Sigmoid colon (tissue), 7 donors: ENCODE results near the gene SLIT1. TPM values are rescaled to one million over a fixed set of nuclear protein-coding genes. Genes with fewer than 3 reads are reported as not detected.

Experiments
- DNase-seq: peaks from one replicate; pipeline ENCODE4 v3.0.0-alpha.2; 2019
- H3K27ac ChIP-seq, 4 donors: fragments of 200-600 bp; sonication (generic); one replicate each; pipeline ENCODE4 v1.5.1; 2016 to 2019; ENCODE audit warnings: mild to moderate bottlenecking in 1 of 4
- H3K27me3 ChIP-seq, 3 donors: fragments of 200-600 bp; sonication (generic); one replicate each; pipeline ENCODE4 v1.5.1; 2019; ENCODE audit warnings: mild to moderate bottlenecking in 1 of 3
- H3K36me3 ChIP-seq, 4 donors: fragments of 200-600 bp; sonication (generic); one replicate each; pipeline ENCODE4 v1.5.1; 2016 to 2019
- H3K4me1 ChIP-seq, 4 donors: fragments of 200-600 bp; sonication (generic); one replicate each; pipeline ENCODE4 v1.5.1; 2017 to 2019
- H3K4me3 ChIP-seq, 4 donors: fragments of 200-600 bp; sonication (generic); one replicate each; pipeline ENCODE4 v1.5.1; 2017 to 2019; ENCODE audit warnings: mild to moderate bottlenecking in 2 of 4, moderate library complexity in 1 of 4
- H3K9me3 ChIP-seq, 4 donors: fragments of 200-600 bp in 3 of 4; sonication (generic) in 3 of 4; one replicate each; pipeline versions ENCODE4 v1.5.1 to v1.6.1; 2013 to 2019
- CTCF ChIP-seq, 4 experiments: fragments of 450-650 bp in 3 of 4; fragments of 200-600 bp in 1 of 4; IDR thresholded peaks; one replicate each; pipeline ENCODE4 v1.5.1; 2016 to 2019; ENCODE audit warnings: antibody characterized with exemption in 4 of 4, mild to moderate bottlenecking in 3 of 4, moderate library complexity in 2 of 4
- EP300 ChIP-seq, 4 donors: sonication (generic); formaldehyde crosslinking; IDR thresholded peaks; one replicate each; pipeline ENCODE4 v1.6.1; 2017; ENCODE audit warnings: antibody characterized with exemption in 4 of 4
- POLR2A ChIP-seq, 2 donors: fragments of 450-650 bp; IDR thresholded peaks; one replicate each; pipeline ENCODE4 v1.6.1; 2016; ENCODE audit warnings: antibody characterized with exemption in 2 of 2, mild to moderate bottlenecking in 2 of 2, moderate library complexity in 2 of 2
- POLR2AphosphoS5 ChIP-seq, 4 donors: sonication (generic); formaldehyde crosslinking; IDR thresholded peaks; one replicate each; pipeline ENCODE4 v1.6.1; 2017; ENCODE audit warnings: antibody characterized with exemption in 4 of 4
- WGBS, 2 donors: extraction: QIAGEN DNeasy Blood & Tissue Kit; methylation state at CpG; one replicate each; pipeline ENCODE4 v1.1.7; 2013; 5-methylcytosine and 5-hydroxymethylcytosine counted together
- intact Hi-C: fragments of 100-400 bp; cut with DNase I; formaldehyde crosslinking; loops from one replicate; pipeline ENCODE4 v1.15.1; 2023
- polyA plus RNA-seq, 3 donors: library from polyadenylated mRNA; stranded (reverse); fragments of 200-250 nt; gene quantifications; one replicate each; pipeline ENCODE4 v1.2.3, GENCODE V29; 2013
- total RNA-seq, 4 donors: library from RNA; depleted of rRNA; stranded (reverse); fragments of >200 nt; gene quantifications; one replicate each; pipeline ENCODE4 v1.1.0, GENCODE V29; 2016
- donor health status: healthy with polysubstance abuse.
- donor health status: Bipolar disorder and iron deficiency.
- donor health status: healthy.

SLIT1 gene
- total and polyA plus RNA-seq, 7 donors: under 0.01 to 1.4 (median 0.58) TPM; not detected in 1

- DNase-seq: no peak
- Histone ChIP-seq H3K27me3 (peaks cover 0 to 8% (median 0%) of the 10 kb centered on the region in 3 donors), H3K4me1 (no peaks in the 10 kb centered on the region), H3K27ac (no peak overlapping the region), H3K9me3 (no peaks in the 10 kb centered on the region), H3K36me3 (no peaks in the 10 kb centered on the region), H3K4me3 (no peak overlapping the region)
- intact Hi-C loops: no loop called here
- no peak for TF ChIP-seq POLR2A (IDR thresholded peaks at IDR 0.05)
- TF ChIP-seq EP300 (IDR thresholded peaks at IDR 0.05): no peak
- no peak for TF ChIP-seq CTCF (IDR thresholded peaks at IDR 0.05)
- TF ChIP-seq POLR2AphosphoS5 (IDR thresholded peaks at IDR 0.05): no peak
- WGBS, 2 donors: 64 to 69% methylated on average over 18 of the region's 18 CpGs
Measured at GRCh38 chr10:97065686-97066660, 119.8 kb downstream of the SLIT1 start.

GRCh38 chr10:97065128-97065527, 120.6 kb downstream of the SLIT1 start:
- no peak for DNase-seq
- no peaks in the 10 kb centered on the region for H3K36me3 ChIP-seq
- 29 to 57% methylated on average over 1 of the region's 1 CpG for WGBS, 2 donors
- intact Hi-C loops: no loop called here
- H3K27me3 ChIP-seq: peaks cover 0 to 8% (median 0%) of the 10 kb centered on the region in 3 donors
- no peak for TF ChIP-seq CTCF (IDR thresholded peaks at IDR 0.05)
- no peak for TF ChIP-seq POLR2A (IDR thresholded peaks at IDR 0.05)
- TF ChIP-seq POLR2AphosphoS5 (IDR thresholded peaks at IDR 0.05): no peak
- no peak for TF ChIP-seq EP300 (IDR thresholded peaks at IDR 0.05)
- H3K27ac ChIP-seq: no peak overlapping the region
- no peaks in the 10 kb centered on the region for H3K9me3 ChIP-seq
- H3K4me1 ChIP-seq: no peaks in the 10 kb centered on the region
- no peak overlapping the region for H3K4me3 ChIP-seq

GRCh38 chr10:97063983-97064837, 121.5 kb downstream of the SLIT1 start:
- Histone ChIP-seq H3K27ac (no peak overlapping the region), H3K4me3 (no peak overlapping the region), H3K36me3 (no peaks in the 10 kb centered on the region), H3K9me3 (no peaks in the 10 kb centered on the region), H3K27me3 (peaks cover 0 to 8% (median 0%) of the 10 kb centered on the region in 3 donors), H3K4me1 (no peaks in the 10 kb centered on the region)
- 79 to 84% methylated on average over 24 of the region's 24 CpGs for WGBS, 2 donors
- intact Hi-C loops: no loop called here
- TF ChIP-seq POLR2A (IDR thresholded peaks at IDR 0.05) (no peak), EP300 (IDR thresholded peaks at IDR 0.05) (no peak), CTCF (IDR thresholded peaks at IDR 0.05) (no peak), POLR2AphosphoS5 (IDR thresholded peaks at IDR 0.05) (no peak)
- DNase-seq: no peak

- TF ChIP-seq CTCF (IDR thresholded peaks at IDR 0.05) (no peak), EP300 (IDR thresholded peaks at IDR 0.05) (no peak), POLR2AphosphoS5 (IDR thresholded peaks at IDR 0.05) (no peak), POLR2A (IDR thresholded peaks at IDR 0.05) (no peak)
- Histone ChIP-seq H3K27me3 (peaks cover 0 to 7% (median 0%) of the 10 kb centered on the region in 3 donors), H3K36me3 (no peaks in the 10 kb centered on the region), H3K4me3 (no peak overlapping the region), H3K9me3 (no peaks in the 10 kb centered on the region), H3K27ac (no peak overlapping the region), H3K4me1 (no peaks in the 10 kb centered on the region)
- intact Hi-C loops: no loop called here
- no peak for DNase-seq
- 71 to 82% methylated on average over 20 of the region's 20 CpGs for WGBS, 2 donors
Measured at GRCh38 chr10:97063271-97063982, 122.3 kb downstream of the SLIT1 start.
